Mammary epithelial cell (primary cell): ENCODE data around the gene MYL5.

Source experiments
- EZH2 ChIP-seq: IDR thresholded peaks from 2 replicates; pipeline ENCODE4 v1.6.1; 2012; ENCODE audit warnings: low read length, inconsistent platforms, borderline replicate concordance
- TF ChIP-seq, protein P1 (sequence below), 2 donors: IDR thresholded peaks in 1 of 2; conservative IDR thresholded peaks in 1 of 2; 2 replicates each; pipeline ENCODE4 v1.5.1; 2011 to 2012; ENCODE audit warnings: inconsistent platforms in 2 of 2, low read length in 2 of 2, mild to moderate bottlenecking in 2 of 2, control low read depth in 1 of 2, low read depth in 1 of 2; ENCODE audit not compliant: insufficient read depth in 1 of 2; ENCODE audit errors: extremely low read depth in 1 of 2

DNA sequence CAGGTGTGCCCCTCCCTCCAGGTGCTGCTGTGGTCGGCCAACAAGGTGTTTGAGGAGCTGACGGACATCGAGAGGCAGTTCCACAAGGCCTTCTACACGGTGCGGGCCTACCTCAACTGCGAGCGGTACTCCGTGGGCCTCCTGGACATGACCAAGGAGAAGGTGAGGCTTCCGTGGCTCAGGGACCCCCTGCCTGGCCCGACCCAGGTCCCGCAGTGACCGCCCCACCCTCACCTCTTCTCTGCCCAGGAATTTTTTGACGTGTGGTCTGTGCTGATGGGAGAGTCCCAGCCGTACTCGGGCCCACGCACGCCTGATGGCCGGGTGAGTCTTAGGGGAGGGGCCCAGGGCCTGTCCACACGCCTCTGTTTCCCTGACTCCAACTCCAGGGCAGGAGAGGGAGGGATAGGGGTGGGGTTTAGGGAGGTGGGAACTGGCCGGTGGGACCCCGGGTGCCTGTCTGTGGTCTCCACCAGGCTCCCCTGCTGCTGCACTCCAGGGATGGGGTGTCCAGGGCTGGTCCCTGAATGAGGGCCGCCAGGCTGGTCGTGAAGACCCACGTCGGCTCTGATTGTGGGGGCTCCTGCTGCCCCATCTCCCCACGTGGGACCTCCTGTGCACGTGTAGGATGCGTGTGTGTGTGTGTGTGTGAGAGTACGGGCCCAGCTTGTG, 20.4 kb upstream of the MYL5 start:
- TF ChIP-seq, protein P1, sequence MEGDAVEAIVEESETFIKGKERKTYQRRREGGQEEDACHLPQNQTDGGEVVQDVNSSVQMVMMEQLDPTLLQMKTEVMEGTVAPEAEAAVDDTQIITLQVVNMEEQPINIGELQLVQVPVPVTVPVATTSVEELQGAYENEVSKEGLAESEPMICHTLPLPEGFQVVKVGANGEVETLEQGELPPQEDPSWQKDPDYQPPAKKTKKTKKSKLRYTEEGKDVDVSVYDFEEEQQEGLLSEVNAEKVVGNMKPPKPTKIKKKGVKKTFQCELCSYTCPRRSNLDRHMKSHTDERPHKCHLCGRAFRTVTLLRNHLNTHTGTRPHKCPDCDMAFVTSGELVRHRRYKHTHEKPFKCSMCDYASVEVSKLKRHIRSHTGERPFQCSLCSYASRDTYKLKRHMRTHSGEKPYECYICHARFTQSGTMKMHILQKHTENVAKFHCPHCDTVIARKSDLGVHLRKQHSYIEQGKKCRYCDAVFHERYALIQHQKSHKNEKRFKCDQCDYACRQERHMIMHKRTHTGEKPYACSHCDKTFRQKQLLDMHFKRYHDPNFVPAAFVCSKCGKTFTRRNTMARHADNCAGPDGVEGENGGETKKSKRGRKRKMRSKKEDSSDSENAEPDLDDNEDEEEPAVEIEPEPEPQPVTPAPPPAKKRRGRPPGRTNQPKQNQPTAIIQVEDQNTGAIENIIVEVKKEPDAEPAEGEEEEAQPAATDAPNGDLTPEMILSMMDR (conservative IDR thresholded peaks at IDR 0.05 in 1 of 2, IDR thresholded peaks at IDR 0.05 in 1 of 2; ENCODE audit: extremely low read depth in 1 of 2, insufficient read depth in 1 of 2, low read depth in 1 of 2, low read length in 2 of 2) = no peak
- TF ChIP-seq EZH2 = no peak
